BE2C (cell line): ENCODE data around the gene MAS1. TPM values are rescaled to one million over a fixed set of nuclear protein-coding genes. Genes with fewer than 3 reads are reported as not detected.
"Not testable (repeated sequence)": the region's sequence is repeated elsewhere in the genome, so short reads cannot be mapped to it uniquely, and the experiment has no call there.

ENCODE experiments used
- DNase-seq: peaks from one replicate; pipeline ENCODE4 v3.0.0-alpha.2; 2020
- H3K27me3 ChIP-seq: fragments of 250-450 bp; sonication (Bioruptor Pico); 2 replicates; pipeline ENCODE4 v1.5.1; 2020; ENCODE audit warnings: mild to moderate bottlenecking
- H3K36me3 ChIP-seq: fragments of 250-450 bp; sonication (Bioruptor Pico); 2 replicates; pipeline ENCODE4 v1.5.1; 2020; ENCODE audit warnings: mild to moderate bottlenecking
- H3K4me1 ChIP-seq: fragments of 250-450 bp; sonication (Bioruptor Pico); 2 replicates; pipeline ENCODE4 v1.5.1; 2020
- H3K4me3 ChIP-seq: 2 replicates; pipeline ENCODE4 v1.5.1; 2011; ENCODE audit warnings: low read depth, low read length
- H3K9me3 ChIP-seq: fragments of 250-450 bp; sonication (Bioruptor Pico); 2 replicates; pipeline ENCODE4 v1.5.1; 2020
- polyA plus RNA-seq: library from polyadenylated mRNA; unstranded; fragments of >200 nt; gene quantifications from one replicate; pipeline ENCODE4 v1.2.1, GENCODE V29; 2012; ENCODE audit warnings: low read depth, missing spikeins; ENCODE audit not compliant: insufficient read length, insufficient read depth
- TF ChIP-seq, protein P1 (sequence below): IDR thresholded peaks from 2 replicates; pipeline ENCODE4 v1.5.1; 2012; ENCODE audit warnings: mild to moderate bottlenecking, low read depth, low read length

MAS1 gene
- polyA plus RNA-seq = not detected

- TF ChIP-seq, protein P1, sequence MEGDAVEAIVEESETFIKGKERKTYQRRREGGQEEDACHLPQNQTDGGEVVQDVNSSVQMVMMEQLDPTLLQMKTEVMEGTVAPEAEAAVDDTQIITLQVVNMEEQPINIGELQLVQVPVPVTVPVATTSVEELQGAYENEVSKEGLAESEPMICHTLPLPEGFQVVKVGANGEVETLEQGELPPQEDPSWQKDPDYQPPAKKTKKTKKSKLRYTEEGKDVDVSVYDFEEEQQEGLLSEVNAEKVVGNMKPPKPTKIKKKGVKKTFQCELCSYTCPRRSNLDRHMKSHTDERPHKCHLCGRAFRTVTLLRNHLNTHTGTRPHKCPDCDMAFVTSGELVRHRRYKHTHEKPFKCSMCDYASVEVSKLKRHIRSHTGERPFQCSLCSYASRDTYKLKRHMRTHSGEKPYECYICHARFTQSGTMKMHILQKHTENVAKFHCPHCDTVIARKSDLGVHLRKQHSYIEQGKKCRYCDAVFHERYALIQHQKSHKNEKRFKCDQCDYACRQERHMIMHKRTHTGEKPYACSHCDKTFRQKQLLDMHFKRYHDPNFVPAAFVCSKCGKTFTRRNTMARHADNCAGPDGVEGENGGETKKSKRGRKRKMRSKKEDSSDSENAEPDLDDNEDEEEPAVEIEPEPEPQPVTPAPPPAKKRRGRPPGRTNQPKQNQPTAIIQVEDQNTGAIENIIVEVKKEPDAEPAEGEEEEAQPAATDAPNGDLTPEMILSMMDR = no peak
Observed at GRCh38 chr6:159890792-159891191, at the start of gene MAS1. MAS1 (plus strand) TSS chr6:159890988; CDS start chr6:159906956, 15,968 bp downstream.

GRCh38 chr6:159842035-159842434, 48.8 kb upstream of the MAS1 start:
- H3K9me3 ChIP-seq = no peaks in the 10 kb centered on the region
- TF ChIP-seq, protein P1 = peak; percentile 34
- no peaks in the 10 kb centered on the region for H3K4me1 ChIP-seq
- no peak overlapping the region for H3K4me3 ChIP-seq
- H3K27me3 ChIP-seq = peaks cover 3% of the 10 kb centered on the region; the same call in 1 of the 2 replicates
- H3K36me3 ChIP-seq = no peaks in the 10 kb centered on the region
- no peak for DNase-seq

More at GRCh38 chr6:159890792-159891191, at the start of gene MAS1:
- Histone ChIP-seq H3K27me3 (peaks cover 65% of the 10 kb centered on the region), H3K36me3 (no peaks in the 10 kb centered on the region), H3K4me3 (no peak within 1 kb of the TSS), H3K4me1 (no peaks in the 10 kb centered on the region), H3K9me3 (no peaks in the 10 kb centered on the region)
- no peak for DNase-seq

- Histone ChIP-seq H3K4me3 (no peak overlapping the region), H3K36me3 (no peaks in the 10 kb centered on the region), H3K4me1 (no peaks in the 10 kb centered on the region), H3K27me3 (no peaks in the 10 kb centered on the region), H3K9me3 (no peaks in the 10 kb centered on the region)
- TF ChIP-seq, protein P1 = no peak
- DNase-seq = no peak
Observed at GRCh38 chr6:159844737-159845645, 45.8 kb upstream of the MAS1 start.

GRCh38 chr6:159848552-159848951, 42.2 kb upstream of the MAS1 start:
- not testable (repeated sequence) for H3K4me1 ChIP-seq, DNase-seq, H3K27me3 ChIP-seq, H3K36me3 ChIP-seq, H3K4me3 ChIP-seq, H3K9me3 ChIP-seq

DNA sequence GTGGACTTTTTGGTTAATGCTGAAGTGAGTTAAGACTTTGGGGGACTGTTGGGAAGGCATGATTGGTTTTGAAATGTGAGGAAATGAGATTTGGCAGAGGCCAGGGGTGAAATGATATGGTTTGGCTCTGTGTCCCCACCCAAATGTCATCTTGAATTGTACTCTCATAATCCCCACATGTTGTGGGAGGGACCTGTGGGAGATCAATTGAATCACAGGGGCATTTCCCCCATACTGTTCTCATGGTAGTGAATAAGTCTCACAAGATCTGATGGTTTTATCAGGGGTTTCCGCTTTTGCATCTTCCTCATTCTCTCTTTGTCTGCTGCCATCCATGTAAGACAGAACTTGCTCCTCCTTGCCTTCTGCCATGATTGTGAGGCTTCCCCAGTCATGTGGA, 40.9 kb upstream of the MAS1 start:
- not testable (repeated sequence) for H3K36me3 ChIP-seq, H3K27me3 ChIP-seq, H3K9me3 ChIP-seq, H3K4me3 ChIP-seq, DNase-seq, H3K4me1 ChIP-seq

DNA sequence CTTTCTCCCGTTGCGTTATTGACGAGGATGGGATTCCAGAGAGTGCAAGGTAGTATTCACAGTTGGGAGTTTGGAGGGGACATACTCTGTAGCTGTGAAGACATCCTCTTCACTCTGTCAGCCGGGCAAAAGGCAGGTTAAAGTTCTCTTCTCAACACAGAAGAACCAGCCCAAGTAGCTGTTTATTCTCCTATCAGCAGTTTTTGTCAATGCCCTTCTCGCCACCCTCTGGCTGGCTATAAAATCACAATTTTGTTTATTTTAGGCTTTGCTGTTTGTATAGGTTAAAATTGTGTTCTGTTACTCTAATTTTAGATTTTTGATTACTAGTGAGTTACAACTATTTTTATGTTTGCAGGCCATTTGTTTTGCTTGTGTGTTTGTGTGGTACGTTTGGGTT, 37.9 kb upstream of the MAS1 start:
- Histone ChIP-seq H3K9me3 (no peaks in the 10 kb centered on the region), H3K27me3 (no peaks in the 10 kb centered on the region), H3K4me1 (no peaks in the 10 kb centered on the region), H3K36me3 (no peaks in the 10 kb centered on the region), H3K4me3 (no peak overlapping the region)
- TF ChIP-seq, protein P1 = peak; percentile 42
- DNase-seq = no peak

DNA sequence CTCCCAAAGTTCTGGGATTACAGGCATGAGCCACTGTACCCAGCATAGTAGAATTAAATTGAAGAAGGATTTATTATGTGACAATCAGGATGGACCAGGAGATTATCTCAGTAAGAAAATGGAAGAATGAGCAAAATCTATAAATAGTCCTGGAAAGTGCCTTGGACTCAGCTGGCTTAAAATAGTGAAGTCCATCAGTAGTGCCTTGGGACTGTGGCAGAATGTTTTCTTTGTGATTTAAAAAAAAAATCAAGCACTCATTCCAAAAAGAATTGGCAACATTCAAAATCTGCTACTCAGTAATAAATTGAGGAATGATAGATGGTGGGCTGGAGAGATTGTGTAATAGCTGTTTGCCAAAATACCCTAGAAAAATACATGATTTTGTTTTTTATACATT, 37.0 kb upstream of the MAS1 start:
- TF ChIP-seq, protein P1 = no peak
- H3K4me3 ChIP-seq = no peak overlapping the region
- H3K9me3 ChIP-seq = no peaks in the 10 kb centered on the region
- no peak for DNase-seq
- H3K4me1 ChIP-seq = no peaks in the 10 kb centered on the region
- no peaks in the 10 kb centered on the region for H3K27me3 ChIP-seq
- H3K36me3 ChIP-seq = no peaks in the 10 kb centered on the region
